HepG2 (cell line): ENCODE data around the gene NRN1. TPM values are rescaled to one million over a fixed set of nuclear protein-coding genes. Genes with fewer than 3 reads are reported as not detected.

Source experiments
- ATAC-seq: fragments of 200-7000 bp; cut with Tn5 transposase; 3 replicates; pipeline ENCODE4 v1.9.1; 2020; ENCODE audit warnings: mild to moderate bottlenecking, moderate library complexity
- BruUV-seq: library from RNA; stranded (reverse); fragments of 400-500 nt; replicated peaks from 2 replicates; lab custom pipeline; 2021; lab: Mats Ljungman, UMichigan
- CTCF ChIA-PET: fragments of 300-600 bp; formaldehyde crosslinking; extraction: SDS; loops from one replicate; lab custom pipeline; 2021; ENCODE audit warnings: low total read pairs, inconsistent platforms, low intra/inter-chr PET ratio; lab: Yijun Ruan, JAX
- POLR2A ChIA-PET: fragments of 350-600 bp; sonication (Branson Sonifier 250); formaldehyde crosslinking; loops from one replicate; lab custom pipeline; 2020; ENCODE audit warnings: antibody characterized with exemption, inconsistent platforms; lab: Yijun Ruan, JAX
- DNase-seq: peaks from one replicate; pipeline ENCODE4 v3.0.0-alpha.2; 2015; ENCODE audit warnings: low spot score
- FAIRE-seq: peaks from 3 replicates; lab custom pipeline; 2011; peaks lifted over from hg19 to GRCh38; lab: Jason Lieb, UNC
- H2AFZ ChIP-seq: one replicate; pipeline ENCODE4 v1.6.1; 2011; ENCODE audit warnings: low read length, inconsistent platforms
- H3K27ac ChIP-seq: fragments of 300-600 bp; 3 replicates; pipeline ENCODE4 v1.8.0; 2011; ENCODE audit warnings: mixed run types, mild to moderate bottlenecking, mixed read lengths, low read length, inconsistent platforms; ENCODE audit not compliant: insufficient read depth; ENCODE audit errors: extremely low read length
- H3K27me3 ChIP-seq, 2 experiments: fragments of 200-600 bp in 1 of 2; 2 replicates in 1 of 2; 3 replicates in 1 of 2; pipeline versions ENCODE4 v1.6.0 to v1.8.0; 2011; ENCODE audit warnings: low read length in 2 of 2, mild to moderate bottlenecking in 2 of 2, moderate library complexity in 2 of 2, inconsistent platforms in 1 of 2; ENCODE audit not compliant: insufficient read depth in 2 of 2, control insufficient read depth in 1 of 2
- H3K36me3 ChIP-seq, 2 experiments: fragments of 200-600 bp in 1 of 2; replicated peaks in 1 of 2; 2 replicates in 1 of 2; 3 replicates in 1 of 2; pipeline versions ENCODE4 v1.5.1 to v1.8.0; 2011; ENCODE audit warnings: low read length in 2 of 2, inconsistent platforms in 1 of 2; ENCODE audit not compliant: insufficient read depth in 2 of 2, control insufficient read depth in 1 of 2
- H3K4me1 ChIP-seq: 2 replicates; pipeline ENCODE4 v1.5.1; 2012; ENCODE audit warnings: low read length, inconsistent platforms; ENCODE audit not compliant: insufficient read depth
- H3K4me2 ChIP-seq: 2 replicates; pipeline ENCODE4 v1.6.0; 2011; ENCODE audit warnings: low read depth, low read length, inconsistent platforms
- H3K4me3 ChIP-seq, 3 experiments: fragments of 200-600 bp in 1 of 3; sonication (generic), shearing (Covaris generic) in 1 of 3; replicated peaks in 1 of 3; 2 replicates each; pipeline ENCODE4 v1.5.1; 2011 to 2016; ENCODE audit warnings: low read length in 3 of 3, inconsistent platforms in 2 of 3, low read depth in 2 of 3, mild to moderate bottlenecking in 2 of 3, control low read depth in 1 of 3, mixed read lengths in 1 of 3; ENCODE audit not compliant: insufficient read depth in 1 of 3
- H3K79me2 ChIP-seq: one replicate; pipeline ENCODE4 v1.6.1; 2011; ENCODE audit warnings: low read length, inconsistent platforms; ENCODE audit not compliant: insufficient read depth
- H3K9ac ChIP-seq: 2 replicates; pipeline ENCODE4 v1.6.0; 2011; ENCODE audit warnings: mild to moderate bottlenecking, low read depth, low read length, inconsistent platforms; ENCODE audit not compliant: insufficient read depth
- H3K9me3 ChIP-seq: 2 replicates; pipeline ENCODE4 v1.5.1; 2012; ENCODE audit warnings: mild to moderate bottlenecking, low read length
- H4K20me1 ChIP-seq: 2 replicates; pipeline ENCODE4 v1.6.0; 2011; ENCODE audit warnings: inconsistent platforms, mild to moderate bottlenecking, low read length, moderate library complexity; ENCODE audit not compliant: insufficient read depth
- CC2D1A ChIP-seq: sonication (generic); formaldehyde crosslinking; IDR thresholded peaks from 2 replicates; pipeline ENCODE4 v1.8.1; 2023; ENCODE audit warnings: mild to moderate bottlenecking, missing genetic modification reagents
- CEBPG ChIP-seq: IDR thresholded peaks from 2 replicates; pipeline ENCODE4 v1.6.1; 2016
- CREB1 ChIP-seq, 2 experiments: fragments of 450-650 bp in 1 of 2; IDR thresholded peaks; 2 replicates each; pipeline ENCODE4 v1.6.1; 2016 to 2017; ENCODE audit warnings: control low read depth in 1 of 2, mild to moderate bottlenecking in 1 of 2, missing compliant biosample characterization in 1 of 2, missing genetic modification characterization in 1 of 2
- MAFG ChIP-seq: sonication (generic); formaldehyde crosslinking; IDR thresholded peaks from 2 replicates; pipeline ENCODE4 v1.5.1; 2020; ENCODE audit warnings: mild to moderate bottlenecking, missing genetic modification reagents
- ONECUT2 ChIP-seq: sonication (generic); formaldehyde crosslinking; IDR thresholded peaks from 2 replicates; pipeline ENCODE4 v1.4.0; 2020; ENCODE audit warnings: missing genetic modification reagents
- TAF15 ChIP-seq: fragments of 200-400 bp; formaldehyde crosslinking; IDR thresholded peaks from one replicate; pipeline ENCODE4 v1.6.1; 2018; ENCODE audit warnings: mild to moderate bottlenecking, low read depth, low read length; ENCODE audit not compliant: poor library complexity, severe bottlenecking
- ZBTB42 ChIP-seq: sonication (generic); formaldehyde crosslinking; IDR thresholded peaks from 2 replicates; pipeline ENCODE4 v1.5.0; 2020; ENCODE audit warnings: mild to moderate bottlenecking, missing genetic modification reagents
- ZNF33B ChIP-seq: sonication (generic); formaldehyde crosslinking; IDR thresholded peaks from 2 replicates; pipeline ENCODE4 v1.5.1; 2020; ENCODE audit warnings: mild to moderate bottlenecking, missing genetic modification reagents
- ZNF382 ChIP-seq: sonication (generic); formaldehyde crosslinking; IDR thresholded peaks from 2 replicates; pipeline ENCODE4 v1.5.0; 2020; ENCODE audit warnings: missing genetic modification reagents, mild to moderate bottlenecking, borderline replicate concordance
- ZNF607 ChIP-seq: sonication (generic); formaldehyde crosslinking; IDR thresholded peaks from 2 replicates; pipeline ENCODE4 v1.5.1; 2020; ENCODE audit warnings: missing genetic modification reagents, mild to moderate bottlenecking, borderline replicate concordance
- ZZZ3 ChIP-seq: sonication (generic); formaldehyde crosslinking; IDR thresholded peaks from 2 replicates; pipeline ENCODE4 v1.4.0; 2020; ENCODE audit warnings: missing genetic modification reagents, mild to moderate bottlenecking, borderline replicate concordance
- WGBS: methylation state at CpG from one replicate; pipeline ENCODE4 v1.1.6; 2017; ENCODE audit warnings: low lambda C conversion rate; 5-methylcytosine and 5-hydroxymethylcytosine counted together
- in situ Hi-C: cut with HindIII; loops from 2 replicates; pipeline ENCODE4 v1.10.0; 2017; ENCODE audit warnings: low pct_unique_long_range_greater_than_20kb; ENCODE audit not compliant: extremely low pct_ligation_motif_present
- intact Hi-C: fragments of 100-400 bp; cut with micrococcal nuclease; formaldehyde crosslinking; loops from one replicate; pipeline ENCODE4 v1.10.0; 2022; ENCODE audit not compliant: unreplicated experiment
- polyA plus RNA-seq, 8 experiments: library from polyadenylated mRNA; depleted of rRNA in 3 of 8; stranded (reverse) in 7 of 8; unstranded in 1 of 8; fragments of >200 nt; fragmentation: Illumina TruSeq in 4 of 8; extraction: Trizol in 4 of 8; gene quantifications; 2 replicates each; pipeline versions ENCODE4 v1.2.1 to v1.2.3, GENCODE V29; 2011 to 2016; ENCODE audit warnings: low read depth in 4 of 8, missing spikeins in 1 of 8, mixed read lengths in 1 of 8; ENCODE audit not compliant: insufficient read depth in 1 of 8
- total RNA-seq, 5 experiments: library from RNA; depleted of rRNA; stranded (reverse); fragments of >200 nt; fragmentation: Illumina TruSeq; extraction: Trizol; gene quantifications; 2 replicates each; pipeline ENCODE4 v1.2.3, GENCODE V29; 2016; ENCODE audit warnings: low read depth in 1 of 5
- TF ChIP-seq, protein P1 (sequence below): sonication (generic); formaldehyde crosslinking; IDR thresholded peaks from 2 replicates; pipeline ENCODE4 v1.4.0; 2020; ENCODE audit warnings: missing genetic modification reagents
- TF ChIP-seq, protein P2 (sequence below): sonication (generic); formaldehyde crosslinking; IDR thresholded peaks from 2 replicates; pipeline ENCODE4 v1.4.0; 2020; ENCODE audit warnings: missing genetic modification reagents
- TF ChIP-seq, protein P3 (sequence below): sonication (generic); formaldehyde crosslinking; IDR thresholded peaks from 2 replicates; pipeline ENCODE4 v1.4.0; 2020; ENCODE audit warnings: missing genetic modification reagents

Gene NRN1
- total and polyA plus RNA-seq, 2 of the 13 experiments (the other 11 are each of a cell fraction or from before 2014, with no cell fraction given), result 0.11 TPM; not detected in 1

DNA sequence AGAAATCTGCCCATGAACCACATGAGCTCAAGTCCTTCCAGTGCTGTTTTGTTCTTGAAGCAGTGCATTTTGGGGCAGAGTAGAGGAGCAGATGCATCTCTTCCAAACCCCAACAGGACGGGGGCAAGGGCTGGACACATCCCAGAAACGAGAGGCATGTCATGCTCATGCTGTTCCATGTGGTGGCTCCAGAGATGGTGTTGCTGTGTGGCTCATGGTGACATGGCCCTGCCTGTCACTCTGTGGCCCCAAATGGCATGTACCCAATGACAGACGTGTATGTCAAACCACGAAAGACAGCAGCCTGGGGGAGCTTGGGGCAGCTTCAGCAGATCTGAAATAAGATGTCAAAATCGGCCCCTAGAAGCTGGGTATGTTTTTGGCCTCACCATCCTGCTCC is 46.3 kb downstream of the NRN1 start:
- intact Hi-C loops (no loop called here), in situ Hi-C loops (no loop called here)
- ATAC-seq, result no peak
- no peak for FAIRE-seq
- Histone ChIP-seq H3K9me3 (no peaks in the 10 kb centered on the region), H3K4me1 (no peaks in the 10 kb centered on the region), H3K27me3 (peaks cover 3 to 27% of the 10 kb centered on the region in 2 experiments; a peak in 2 of 5 replicates), H3K9ac (no peak overlapping the region), H3K36me3 (no peaks in the 10 kb centered on the region), H3K27ac (no peak overlapping the region), H3K4me2 (no peak overlapping the region), H3K4me3 (no peak overlapping the region), H2AFZ (no peak overlapping the region), H4K20me1 (no peaks in the 10 kb centered on the region), H3K79me2 (no peaks in the 10 kb centered on the region)
- no peak for DNase-seq
- WGBS, result 0% methylated on average over 4 of the region's 5 CpGs
- TF ChIP-seq CREB1 (IDR thresholded peaks at IDR 0.05) (no peak), CREB1 (CRISPR knock-in tag; IDR thresholded peaks at IDR 0.05) (no peak), MAFG (no peak)
- POLR2A ChIA-PET, result no interaction called here
- BruUV-seq, result no TSS peak
- CTCF ChIA-PET, result no interaction called here

DNA sequence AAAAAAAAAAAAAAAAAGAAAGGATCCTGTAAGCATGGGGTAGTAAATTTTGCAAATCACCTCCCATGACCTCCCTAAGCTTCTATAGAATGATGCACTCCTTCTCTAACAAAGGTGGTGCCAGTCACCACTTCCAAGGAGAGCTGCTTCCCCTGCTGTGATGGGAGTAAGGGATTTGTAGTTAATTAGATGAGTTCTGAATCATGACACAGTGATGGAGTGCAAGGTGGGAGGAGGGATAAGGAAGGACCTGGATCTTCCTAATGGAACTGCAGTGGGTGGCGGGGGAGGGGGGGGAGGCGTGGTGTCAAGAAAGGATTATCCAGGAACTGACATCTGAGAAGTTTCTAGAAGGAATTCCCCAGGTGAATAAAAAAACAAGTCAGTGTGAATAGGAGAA is 47.8 kb downstream of the NRN1 start:
- intact Hi-C loops (no loop called here), in situ Hi-C loops (no loop called here)
- POLR2A ChIA-PET, result no interaction called here
- no peak overlapping the region for H3K27ac ChIP-seq
- no peak overlapping the region for H2AFZ ChIP-seq
- peaks cover 3 to 25% of the 10 kb centered on the region in 2 experiments; a peak in 2 of 5 replicates for H3K27me3 ChIP-seq
- no peaks in the 10 kb centered on the region for H4K20me1 ChIP-seq
- H3K9me3 ChIP-seq, result no peaks in the 10 kb centered on the region
- FAIRE-seq, result no peak
- no peak overlapping the region for H3K4me2 ChIP-seq
- H3K4me1 ChIP-seq, result no peaks in the 10 kb centered on the region
- WGBS, result 16% methylated on average over 2 of the region's 2 CpGs
- no peak overlapping the region for H3K4me3 ChIP-seq
- no peaks in the 10 kb centered on the region for H3K79me2 ChIP-seq
- no peak for ATAC-seq
- H3K9ac ChIP-seq, result no peak overlapping the region
- H3K36me3 ChIP-seq, result no peaks in the 10 kb centered on the region
- DNase-seq, result no peak
- CTCF ChIA-PET, result no interaction called here
- no TSS peak for BruUV-seq
- TF ChIP-seq CC2D1A, result no peak
- TF ChIP-seq ZBTB42, result no peak
- TF ChIP-seq ZZZ3, result no peak
- no peak for TF ChIP-seq ZNF33B (CRISPR knock-in tag)
- no peak for TF ChIP-seq ZNF607 (CRISPR knock-in tag)
- no peak for TF ChIP-seq ZNF382 (CRISPR knock-in tag)
- no peak for TF ChIP-seq ONECUT2
- TF ChIP-seq, protein P1, sequence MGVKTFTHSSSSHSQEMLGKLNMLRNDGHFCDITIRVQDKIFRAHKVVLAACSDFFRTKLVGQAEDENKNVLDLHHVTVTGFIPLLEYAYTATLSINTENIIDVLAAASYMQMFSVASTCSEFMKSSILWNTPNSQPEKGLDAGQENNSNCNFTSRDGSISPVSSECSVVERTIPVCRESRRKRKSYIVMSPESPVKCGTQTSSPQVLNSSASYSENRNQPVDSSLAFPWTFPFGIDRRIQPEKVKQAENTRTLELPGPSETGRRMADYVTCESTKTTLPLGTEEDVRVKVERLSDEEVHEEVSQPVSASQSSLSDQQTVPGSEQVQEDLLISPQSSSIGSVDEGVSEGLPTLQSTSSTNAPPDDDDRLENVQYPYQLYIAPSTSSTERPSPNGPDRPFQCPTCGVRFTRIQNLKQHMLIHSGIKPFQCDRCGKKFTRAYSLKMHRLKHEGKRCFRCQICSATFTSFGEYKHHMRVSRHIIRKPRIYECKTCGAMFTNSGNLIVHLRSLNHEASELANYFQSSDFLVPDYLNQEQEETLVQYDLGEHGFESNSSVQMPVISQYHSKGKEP (CRISPR knock-in tag), result no peak
- TF ChIP-seq, protein P2, sequence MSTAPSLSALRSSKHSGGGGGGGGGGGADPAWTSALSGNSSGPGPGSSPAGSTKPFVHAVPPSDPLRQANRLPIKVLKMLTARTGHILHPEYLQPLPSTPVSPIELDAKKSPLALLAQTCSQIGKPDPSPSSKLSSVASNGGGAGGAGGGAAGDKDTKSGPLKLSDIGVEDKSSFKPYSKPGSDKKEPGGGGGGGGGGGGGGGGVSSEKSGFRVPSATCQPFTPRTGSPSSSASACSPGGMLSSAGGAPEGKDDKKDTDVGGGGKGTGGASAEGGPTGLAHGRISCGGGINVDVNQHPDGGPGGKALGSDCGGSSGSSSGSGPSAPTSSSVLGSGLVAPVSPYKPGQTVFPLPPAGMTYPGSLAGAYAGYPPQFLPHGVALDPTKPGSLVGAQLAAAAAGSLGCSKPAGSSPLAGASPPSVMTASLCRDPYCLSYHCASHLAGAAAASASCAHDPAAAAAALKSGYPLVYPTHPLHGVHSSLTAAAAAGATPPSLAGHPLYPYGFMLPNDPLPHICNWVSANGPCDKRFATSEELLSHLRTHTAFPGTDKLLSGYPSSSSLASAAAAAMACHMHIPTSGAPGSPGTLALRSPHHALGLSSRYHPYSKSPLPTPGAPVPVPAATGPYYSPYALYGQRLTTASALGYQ (CRISPR knock-in tag), result no peak
- no peak for TF ChIP-seq TAF15
- TF ChIP-seq, protein P3, sequence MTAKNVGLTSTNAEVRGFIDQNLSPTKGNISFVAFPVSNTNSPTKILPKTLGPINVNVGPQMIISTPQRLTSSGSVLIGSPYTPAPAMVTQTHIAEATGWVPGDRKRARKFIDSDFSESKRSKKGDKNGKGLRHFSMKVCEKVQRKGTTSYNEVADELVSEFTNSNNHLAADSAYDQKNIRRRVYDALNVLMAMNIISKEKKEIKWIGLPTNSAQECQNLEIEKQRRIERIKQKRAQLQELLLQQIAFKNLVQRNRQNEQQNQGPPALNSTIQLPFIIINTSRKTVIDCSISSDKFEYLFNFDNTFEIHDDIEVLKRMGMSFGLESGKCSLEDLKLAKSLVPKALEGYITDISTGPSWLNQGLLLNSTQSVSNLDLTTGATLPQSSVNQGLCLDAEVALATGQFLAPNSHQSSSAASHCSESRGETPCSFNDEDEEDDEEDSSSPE (CRISPR knock-in tag), result no peak
- no peak for TF ChIP-seq CEBPG (CRISPR knock-in tag)
